ENCODE data around the gene EIPR1.

EIPR1 gene

GRCh38 chr2:3188405-3188946, 189.1 kb downstream of the EIPR1 start:
- no peak overlapping the region for H3K27ac ChIP-seq
- no peak overlapping the region for H3K4me3 ChIP-seq
- DNase-seq (ENCODE audit: low spot score) = no peak
- TF ChIP-seq, protein P1, sequence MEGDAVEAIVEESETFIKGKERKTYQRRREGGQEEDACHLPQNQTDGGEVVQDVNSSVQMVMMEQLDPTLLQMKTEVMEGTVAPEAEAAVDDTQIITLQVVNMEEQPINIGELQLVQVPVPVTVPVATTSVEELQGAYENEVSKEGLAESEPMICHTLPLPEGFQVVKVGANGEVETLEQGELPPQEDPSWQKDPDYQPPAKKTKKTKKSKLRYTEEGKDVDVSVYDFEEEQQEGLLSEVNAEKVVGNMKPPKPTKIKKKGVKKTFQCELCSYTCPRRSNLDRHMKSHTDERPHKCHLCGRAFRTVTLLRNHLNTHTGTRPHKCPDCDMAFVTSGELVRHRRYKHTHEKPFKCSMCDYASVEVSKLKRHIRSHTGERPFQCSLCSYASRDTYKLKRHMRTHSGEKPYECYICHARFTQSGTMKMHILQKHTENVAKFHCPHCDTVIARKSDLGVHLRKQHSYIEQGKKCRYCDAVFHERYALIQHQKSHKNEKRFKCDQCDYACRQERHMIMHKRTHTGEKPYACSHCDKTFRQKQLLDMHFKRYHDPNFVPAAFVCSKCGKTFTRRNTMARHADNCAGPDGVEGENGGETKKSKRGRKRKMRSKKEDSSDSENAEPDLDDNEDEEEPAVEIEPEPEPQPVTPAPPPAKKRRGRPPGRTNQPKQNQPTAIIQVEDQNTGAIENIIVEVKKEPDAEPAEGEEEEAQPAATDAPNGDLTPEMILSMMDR (IDR thresholded peaks at IDR 0.05) = no peak

DNA sequence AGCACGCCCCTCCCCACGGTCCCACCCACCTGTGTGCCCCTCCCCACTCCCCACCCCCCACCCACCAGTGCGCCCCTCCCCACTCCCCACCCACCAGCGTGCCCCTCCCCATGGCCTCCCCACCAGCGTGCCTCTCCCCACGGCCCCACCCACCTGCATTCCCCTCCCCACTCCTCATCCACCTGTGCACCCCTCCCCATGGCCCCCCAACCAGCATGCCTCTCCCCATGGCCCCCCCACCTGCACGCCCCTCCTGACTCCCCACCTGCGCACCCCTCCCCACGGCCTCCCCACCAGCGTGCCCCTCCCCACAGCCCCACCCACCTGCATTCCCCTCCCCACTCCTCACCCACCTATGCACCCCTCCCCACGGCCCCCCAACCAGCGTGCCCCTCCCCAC, 190.2 kb downstream of the EIPR1 start:
- TF ChIP-seq, protein P1 (IDR thresholded peaks at IDR 0.05) = no peak
- no peak overlapping the region for H3K27ac ChIP-seq
- DNase-seq (ENCODE audit: low spot score) = no peak
- H3K4me3 ChIP-seq = no peak overlapping the region

- Histone ChIP-seq H3K4me3 (no peak overlapping the region), H3K27ac (no peak overlapping the region)
- no peak for DNase-seq (ENCODE audit: low spot score)
- TF ChIP-seq, protein P1 (IDR thresholded peaks at IDR 0.05) = no peak
Observed at GRCh38 chr2:3186766-3187165, 190.9 kb downstream of the EIPR1 start.

DNA sequence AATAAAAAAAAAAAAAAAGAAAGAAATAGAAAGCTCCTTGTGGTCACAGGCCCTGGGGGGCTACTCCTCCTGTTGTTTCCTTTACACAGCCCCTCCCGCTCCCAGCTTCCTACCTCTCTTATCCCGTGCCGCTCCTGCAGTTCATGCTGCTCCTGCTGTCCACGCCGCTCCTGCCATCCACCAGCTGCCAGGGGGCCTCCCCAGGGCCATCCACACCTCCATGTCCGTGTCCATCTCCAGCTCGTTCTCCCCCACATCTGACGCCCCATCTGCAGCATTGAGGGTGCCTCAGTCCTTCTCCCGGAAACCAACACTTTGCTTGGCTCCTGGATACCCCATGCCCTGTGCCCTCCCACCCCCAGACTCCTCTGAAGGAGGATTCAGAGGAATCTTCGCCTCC, 191.7 kb downstream of the EIPR1 start:
- Histone ChIP-seq H3K27ac (no peak overlapping the region), H3K4me3 (no peak overlapping the region)
- TF ChIP-seq, protein P1 (IDR thresholded peaks at IDR 0.05) = no peak
- no peak for DNase-seq (ENCODE audit: low spot score)

DNA sequence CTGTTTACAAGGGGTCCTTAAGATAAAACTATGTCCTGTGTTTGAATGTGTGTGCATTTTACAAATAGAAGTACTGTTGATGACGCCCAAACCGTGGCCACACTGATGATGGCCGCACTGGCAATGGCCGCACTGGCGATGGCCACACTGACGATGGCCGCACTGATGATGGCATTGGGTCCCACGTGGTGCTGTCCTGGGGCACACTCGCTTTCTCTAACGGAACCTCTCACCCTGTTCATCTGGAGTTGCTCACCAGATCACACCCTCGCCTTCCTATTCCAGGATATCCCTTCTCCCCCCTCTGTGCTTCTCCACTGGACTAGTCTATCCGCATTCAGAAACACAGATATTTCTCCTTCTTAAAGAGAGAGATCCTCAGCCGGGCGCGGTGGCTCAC, 192.4 kb downstream of the EIPR1 start:
- DNase-seq (ENCODE audit: low spot score) = no peak
- TF ChIP-seq, protein P1 (IDR thresholded peaks at IDR 0.05) = no peak
- no peak overlapping the region for H3K4me3 ChIP-seq
- H3K27ac ChIP-seq = no peak overlapping the region

- TF ChIP-seq, protein P1 (IDR thresholded peaks at IDR 0.05) = no peak
- H3K4me3 ChIP-seq = no peak overlapping the region
- DNase-seq (ENCODE audit: low spot score) = no peak
Observed at GRCh38 chr2:3184167-3184566, 193.5 kb downstream of the EIPR1 start.

GRCh38 chr2:3183766-3184165, 193.9 kb downstream of the EIPR1 start:
- no peak overlapping the region for H3K27ac ChIP-seq
- TF ChIP-seq, protein P1 (IDR thresholded peaks at IDR 0.05) = no peak
- H3K4me3 ChIP-seq = no peak overlapping the region
- no peak for DNase-seq (ENCODE audit: low spot score)

More at GRCh38 chr2:3184167-3184566, 193.5 kb downstream of the EIPR1 start:
- H3K27ac ChIP-seq = no peak overlapping the region
